Activated naive CD8-positive, alpha-beta T cell (primary cell): ENCODE results near the gene ZNG1A.
"Not testable (repeated sequence)": the region's sequence is repeated elsewhere in the genome, so short reads cannot be mapped to it uniquely, and the experiment has no call there.

Experiments
- H3K27ac Mint-ChIP-seq: one replicate; pipeline ENCODE4 v1.8.0; 2021; ENCODE audit warnings: mixed read lengths
- H3K27me3 Mint-ChIP-seq: one replicate; pipeline ENCODE4 v1.8.0; 2021; ENCODE audit warnings: mixed read lengths
- H3K36me3 Mint-ChIP-seq: one replicate; pipeline ENCODE4 v1.8.0; 2021; ENCODE audit warnings: mixed read lengths
- H3K4me1 Mint-ChIP-seq: one replicate; pipeline ENCODE4 v1.8.0; 2021; ENCODE audit warnings: low read depth, mixed read lengths
- H3K4me3 Mint-ChIP-seq: one replicate; pipeline ENCODE4 v1.8.0; 2021; ENCODE audit warnings: mild to moderate bottlenecking, mixed read lengths
- H3K9me3 Mint-ChIP-seq: one replicate; pipeline ENCODE4 v1.8.0; 2021; ENCODE audit warnings: low read depth, mixed read lengths

ZNG1A gene

DNA sequence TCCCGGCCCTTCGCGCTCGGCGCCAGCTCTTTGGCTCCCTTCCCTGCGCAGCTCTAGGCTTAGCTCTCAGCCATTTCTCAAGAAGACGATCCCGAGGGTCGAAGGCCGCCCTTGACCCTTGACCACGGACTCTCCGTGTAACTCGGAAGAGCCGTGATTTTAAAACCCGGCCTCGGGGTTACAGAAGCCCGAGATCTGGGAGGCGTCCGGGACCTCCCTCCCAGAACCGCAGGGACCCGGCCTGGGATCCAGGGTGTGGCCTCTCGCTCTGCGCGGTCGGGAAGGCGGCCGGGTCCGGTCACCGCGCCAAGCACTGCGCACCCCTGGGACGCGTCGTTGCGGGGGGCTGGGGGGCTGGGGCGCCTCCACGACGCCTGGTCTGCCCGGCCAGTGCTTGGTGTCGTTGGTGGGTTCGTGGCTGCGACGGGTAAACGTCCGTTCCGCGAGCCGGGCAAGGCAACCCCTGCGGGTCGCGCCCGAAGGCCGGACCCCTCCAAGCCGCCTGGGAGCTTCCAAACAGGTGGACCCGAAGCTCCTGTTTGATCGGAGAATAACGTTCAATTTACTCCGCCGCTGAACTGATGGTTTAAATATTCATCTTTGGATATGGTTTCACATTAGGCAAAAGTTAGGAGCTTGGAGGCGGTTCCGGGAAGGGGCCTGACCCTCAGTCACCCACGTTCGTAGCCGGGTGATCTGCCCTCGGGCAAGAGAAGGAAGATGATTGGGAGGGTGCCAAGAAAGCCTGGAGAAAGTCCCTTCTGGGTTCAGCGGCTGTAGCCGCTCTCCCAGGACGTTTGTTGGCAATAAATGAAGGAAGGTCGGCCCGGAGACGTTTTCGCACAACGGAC, 64.4 kb downstream of the ZNG1A start:
- peaks cover 30% of the 10 kb centered on the region for H3K27me3 Mint-ChIP-seq
- not testable (repeated sequence) for H3K36me3 Mint-ChIP-seq, H3K9me3 Mint-ChIP-seq
- peaks cover 24% of the 10 kb centered on the region for H3K4me1 Mint-ChIP-seq
- H3K27ac Mint-ChIP-seq, result peak overlapping the region; percentile 70
- H3K4me3 Mint-ChIP-seq, result peak overlapping the region; percentile 84

DNA sequence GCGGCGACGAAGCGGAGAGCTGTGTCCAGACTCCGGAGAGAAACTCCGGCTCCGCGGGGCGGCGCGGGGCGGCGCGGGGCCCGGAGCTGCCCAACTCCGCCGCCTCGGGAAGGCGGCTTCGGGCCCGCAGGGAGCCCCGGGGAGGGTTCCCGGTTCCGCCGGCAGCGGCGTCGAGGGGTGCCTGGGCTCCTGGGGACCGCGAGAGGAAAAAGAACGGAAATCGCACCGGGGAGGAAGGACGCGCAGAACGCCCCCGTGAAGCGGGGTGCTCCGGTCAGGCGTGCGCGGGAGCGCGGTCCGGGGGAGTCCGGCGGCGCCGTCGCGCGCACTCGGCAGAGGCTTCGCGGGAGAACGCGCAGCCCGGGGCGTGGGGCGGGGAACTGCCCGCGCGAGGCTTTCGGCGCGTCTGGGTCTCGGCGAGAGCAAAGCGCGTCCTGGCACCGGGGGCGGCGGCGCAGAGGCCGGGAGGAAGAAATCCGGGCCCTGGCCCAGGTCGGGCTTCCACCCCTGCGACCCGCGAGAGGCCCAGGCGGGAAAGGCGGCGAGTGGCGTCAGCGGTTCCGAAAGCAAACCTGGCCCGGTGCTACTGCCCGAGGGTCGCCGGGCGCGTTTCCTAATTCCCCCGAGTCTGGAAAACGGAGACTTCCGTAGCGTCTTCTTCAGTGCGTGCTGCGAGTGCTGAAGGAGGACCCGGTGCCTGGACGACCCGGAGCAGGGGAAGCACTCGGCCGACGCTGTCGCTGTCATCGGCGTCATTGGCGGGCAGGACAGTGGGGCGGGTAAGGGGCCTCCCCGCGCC, 65.2 kb downstream of the ZNG1A start:
- H3K4me1 Mint-ChIP-seq, result peaks cover 27% of the 10 kb centered on the region
- not testable (repeated sequence) for H3K9me3 Mint-ChIP-seq, H3K27ac Mint-ChIP-seq, H3K36me3 Mint-ChIP-seq
- peaks cover 31% of the 10 kb centered on the region for H3K27me3 Mint-ChIP-seq
- peak overlapping the region; percentile 68 for H3K4me3 Mint-ChIP-seq

DNA sequence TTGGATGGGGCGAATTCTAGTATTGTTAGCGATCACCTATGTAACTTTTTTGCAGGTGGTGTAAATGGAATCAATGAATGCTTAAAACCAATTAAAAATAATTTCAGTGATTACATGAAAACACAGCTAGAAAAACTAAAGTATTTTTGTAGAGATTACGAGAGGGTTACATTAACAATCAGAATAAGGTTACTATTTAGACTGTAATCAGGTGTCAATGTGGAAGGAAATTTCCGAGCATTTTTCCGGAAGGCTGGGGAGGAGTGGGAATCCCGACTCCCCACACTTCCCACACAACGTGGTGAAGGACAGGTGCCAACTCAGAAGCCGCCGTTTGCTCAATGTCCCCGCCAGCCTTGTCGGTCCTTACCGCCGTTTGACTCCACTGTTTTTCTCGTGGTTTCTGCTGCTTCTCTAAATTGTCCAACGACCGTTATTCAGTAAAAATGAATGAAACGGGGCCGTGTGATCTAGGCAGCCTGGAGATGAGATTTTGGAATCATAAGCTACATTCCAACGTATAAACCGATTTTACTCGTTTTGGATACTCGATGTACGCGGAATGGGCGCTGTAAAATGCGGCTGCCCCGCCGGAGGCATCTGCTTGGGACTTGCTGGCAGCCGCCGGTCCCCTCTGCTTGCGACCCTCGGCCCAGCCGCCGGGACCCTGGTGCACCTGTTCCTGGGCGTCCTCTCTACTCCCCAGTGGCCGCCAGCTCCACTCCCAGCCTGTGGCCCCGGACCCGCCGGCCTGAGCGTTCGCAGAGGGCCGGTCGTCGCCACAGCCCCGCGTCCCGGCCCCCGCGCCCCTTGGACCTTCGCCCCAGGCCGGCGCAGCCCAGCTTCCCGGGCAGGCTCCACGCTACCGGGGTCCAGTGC, 66.0 kb downstream of the ZNG1A start:
- H3K36me3 Mint-ChIP-seq, H3K9me3 Mint-ChIP-seq, H3K27ac Mint-ChIP-seq: not testable (repeated sequence)
- Mint-ChIP-seq H3K27me3 (peaks cover 26% of the 10 kb centered on the region), H3K4me3 (peak overlapping the region; percentile 55), H3K4me1 (peaks cover 22% of the 10 kb centered on the region)

DNA sequence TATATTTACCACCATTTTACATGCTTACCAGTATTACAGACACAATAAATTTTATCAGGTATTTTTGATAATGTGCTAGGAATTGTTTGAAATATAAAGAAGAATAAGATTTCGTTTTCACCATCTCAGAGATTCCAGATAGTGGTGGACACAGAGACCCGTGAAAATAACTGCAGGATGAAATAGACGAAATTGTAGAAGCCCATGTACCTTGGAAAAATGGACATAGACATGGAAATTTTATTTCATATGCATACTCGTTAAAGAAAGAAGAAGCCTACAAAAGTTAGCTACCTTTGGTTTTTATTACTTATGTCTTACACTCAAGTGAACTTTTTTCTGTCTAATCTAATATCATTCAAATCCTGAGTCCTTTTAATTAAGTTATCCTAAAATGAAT, 68.2 kb downstream of the ZNG1A start:
- H3K9me3 Mint-ChIP-seq, H3K36me3 Mint-ChIP-seq, H3K27ac Mint-ChIP-seq, H3K4me3 Mint-ChIP-seq: not testable (repeated sequence)
- H3K4me1 Mint-ChIP-seq, result peaks cover 13% of the 10 kb centered on the region
- H3K27me3 Mint-ChIP-seq, result peaks cover 26% of the 10 kb centered on the region

DNA sequence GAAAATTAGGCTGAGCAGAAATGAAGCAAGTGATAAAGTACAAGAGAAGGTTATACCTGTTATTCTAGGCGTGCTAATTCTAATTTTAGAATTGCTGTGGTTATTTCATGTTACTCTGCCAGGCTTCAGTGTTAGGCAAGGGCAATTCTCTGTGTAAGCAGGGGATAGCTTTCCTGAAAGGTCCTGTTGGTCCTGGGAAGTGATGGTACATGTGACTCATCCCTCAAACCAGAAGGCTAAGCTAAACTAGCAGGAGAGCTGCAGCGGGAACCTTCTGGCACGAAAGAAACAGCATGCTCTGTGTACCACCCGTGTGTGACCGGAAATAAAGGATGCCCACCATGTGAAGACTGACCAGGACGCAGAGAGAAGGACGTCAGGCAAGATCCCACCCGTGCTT, 69.3 kb downstream of the ZNG1A start:
- H3K9me3 Mint-ChIP-seq, H3K27ac Mint-ChIP-seq, H3K4me1 Mint-ChIP-seq, H3K4me3 Mint-ChIP-seq, H3K36me3 Mint-ChIP-seq: not testable (repeated sequence)
- peaks cover 20% of the 10 kb centered on the region for H3K27me3 Mint-ChIP-seq

DNA sequence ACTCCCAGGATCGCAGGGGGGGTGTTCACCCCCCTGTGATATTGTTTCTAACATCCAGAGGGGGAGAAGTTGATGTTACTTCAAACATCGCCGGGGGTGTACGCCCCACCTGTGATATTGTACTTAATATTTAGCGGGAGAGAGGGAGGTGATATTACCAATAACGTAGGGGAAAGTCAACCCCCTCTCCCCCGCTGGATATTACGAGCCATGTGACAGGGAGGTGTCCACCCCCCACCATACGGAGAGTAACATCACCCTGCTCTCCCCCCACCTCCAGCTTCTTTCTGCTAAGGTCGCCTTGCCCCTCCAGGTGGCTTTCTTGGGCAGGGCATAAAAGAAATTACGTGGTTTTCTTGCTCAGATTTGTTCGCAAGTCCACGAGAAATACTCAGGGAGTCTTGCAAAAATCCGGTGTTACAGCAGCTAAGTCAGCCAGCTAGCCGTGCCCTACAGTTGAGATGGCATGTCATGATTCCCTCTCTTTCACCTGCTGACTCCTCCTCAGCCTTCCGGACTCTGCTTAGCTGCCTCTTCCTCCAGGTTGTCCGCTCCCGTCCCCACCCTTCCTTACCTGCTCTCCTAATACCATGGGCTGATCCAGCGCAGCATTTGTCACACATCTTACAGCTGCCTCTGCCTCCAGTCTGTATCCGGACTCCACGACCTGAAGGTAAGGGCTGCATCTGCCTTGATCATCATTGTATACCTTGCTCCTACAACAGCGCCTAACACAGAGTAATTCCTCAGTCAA, 69.9 kb downstream of the ZNG1A start:
- not testable (repeated sequence) for H3K4me1 Mint-ChIP-seq, H3K27ac Mint-ChIP-seq, H3K9me3 Mint-ChIP-seq, H3K36me3 Mint-ChIP-seq, H3K4me3 Mint-ChIP-seq
- peaks cover 20% of the 10 kb centered on the region for H3K27me3 Mint-ChIP-seq

DNA sequence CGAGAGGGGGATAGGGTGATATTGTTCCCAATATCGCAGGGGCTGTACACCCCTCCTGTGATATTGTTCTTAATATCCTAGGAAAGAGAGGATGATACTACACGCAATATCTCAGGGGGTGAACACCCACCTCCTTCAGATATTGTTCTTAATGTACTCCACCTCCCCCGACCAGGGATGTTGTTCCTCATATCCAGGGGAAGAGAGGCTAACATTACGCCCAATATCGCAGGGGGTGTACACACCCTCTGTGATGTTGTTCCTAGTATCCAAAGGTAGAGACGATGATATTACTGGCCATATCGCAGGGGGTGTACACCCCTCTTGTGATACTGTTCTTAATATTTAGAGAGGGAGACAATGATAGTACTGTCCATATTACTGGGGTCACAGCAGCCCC, 72.9 kb downstream of the ZNG1A start:
- peaks cover 16% of the 10 kb centered on the region for H3K27me3 Mint-ChIP-seq
- not testable (repeated sequence) for H3K27ac Mint-ChIP-seq, H3K36me3 Mint-ChIP-seq, H3K4me1 Mint-ChIP-seq, H3K4me3 Mint-ChIP-seq, H3K9me3 Mint-ChIP-seq

DNA sequence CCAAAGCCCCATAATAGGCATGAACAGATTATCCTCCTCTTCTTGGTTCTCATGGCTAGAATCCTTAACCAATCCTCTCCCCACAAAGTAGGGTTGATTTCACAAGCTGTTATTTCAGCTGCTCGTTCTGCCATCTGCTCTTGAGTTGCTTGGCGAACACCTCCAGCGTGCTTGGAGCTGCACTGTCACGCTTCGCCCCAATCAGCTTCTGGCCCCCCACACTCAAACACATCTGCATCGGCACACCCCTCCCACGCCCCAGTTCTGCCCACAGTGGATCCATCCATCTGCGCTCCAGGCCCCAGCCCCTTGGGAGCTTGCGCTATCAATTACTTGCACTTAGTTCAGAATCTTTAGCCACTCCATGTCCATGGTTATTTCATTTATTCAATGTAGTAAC, 78.4 kb downstream of the ZNG1A start:
- not testable (repeated sequence) for H3K27me3 Mint-ChIP-seq, H3K9me3 Mint-ChIP-seq, H3K36me3 Mint-ChIP-seq, H3K4me1 Mint-ChIP-seq, H3K27ac Mint-ChIP-seq, H3K4me3 Mint-ChIP-seq

DNA sequence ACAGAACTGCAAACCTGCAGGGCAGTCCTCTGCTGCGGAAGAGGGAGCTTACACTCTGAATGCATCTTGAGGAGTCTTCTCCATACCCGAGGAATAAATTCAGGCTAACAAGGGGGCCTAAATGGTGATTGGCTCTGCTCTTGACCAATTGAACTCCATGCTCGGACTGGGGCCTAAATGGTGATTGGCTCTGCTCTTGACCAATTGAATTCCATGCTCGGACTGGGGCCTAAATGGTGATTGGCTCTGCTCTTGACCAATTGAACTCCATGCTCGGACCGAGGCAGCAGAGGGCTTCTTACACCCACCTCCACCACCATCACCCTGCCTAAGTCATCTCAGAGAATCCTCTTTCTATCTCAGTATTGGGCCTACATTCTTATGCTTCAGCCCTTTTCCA, 79.0 kb downstream of the ZNG1A start:
- H3K36me3 Mint-ChIP-seq, H3K4me1 Mint-ChIP-seq, H3K27ac Mint-ChIP-seq, H3K4me3 Mint-ChIP-seq, H3K9me3 Mint-ChIP-seq, H3K27me3 Mint-ChIP-seq: not testable (repeated sequence)

DNA sequence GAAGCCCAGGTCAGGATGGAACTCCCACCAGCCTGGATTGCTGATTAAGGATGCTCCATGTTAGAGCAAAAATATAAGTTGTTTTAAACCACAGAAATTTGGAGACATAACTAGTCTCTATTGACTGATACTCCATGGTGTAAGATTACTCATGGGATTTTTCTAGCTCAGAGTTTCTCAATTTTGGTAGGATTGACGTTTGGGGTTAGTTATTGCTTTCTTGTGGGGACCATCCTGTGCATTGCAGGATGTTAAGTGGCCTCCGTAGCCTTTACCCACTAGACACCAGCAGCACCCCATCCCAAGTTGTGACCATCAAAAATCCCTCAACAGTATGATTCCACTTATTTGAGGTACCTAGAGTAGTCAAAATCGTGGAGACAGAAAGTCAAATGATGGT, 80.1 kb downstream of the ZNG1A start:
- H3K4me1 Mint-ChIP-seq, H3K9me3 Mint-ChIP-seq, H3K4me3 Mint-ChIP-seq, H3K36me3 Mint-ChIP-seq, H3K27me3 Mint-ChIP-seq, H3K27ac Mint-ChIP-seq: not testable (repeated sequence)

DNA sequence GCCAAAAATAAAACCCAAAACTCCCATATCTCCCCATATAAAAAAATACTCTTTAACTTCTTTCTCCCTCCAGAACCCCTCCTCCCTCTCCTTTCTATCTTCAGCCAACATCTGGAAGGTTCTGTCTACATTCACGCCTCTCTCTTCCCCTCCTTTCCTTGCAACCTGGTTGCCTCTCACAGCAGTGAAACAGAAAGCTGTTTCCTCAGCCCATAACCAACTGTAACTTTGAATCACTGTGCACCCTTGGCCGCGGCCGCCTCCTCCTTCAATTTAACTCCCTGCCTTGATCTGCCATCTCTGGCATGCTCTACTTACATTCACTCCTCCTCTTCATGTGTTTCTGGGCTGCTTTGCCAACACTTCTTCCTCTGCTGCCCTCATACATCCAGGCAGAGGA, 83.9 kb downstream of the ZNG1A start:
- not testable (repeated sequence) for H3K9me3 Mint-ChIP-seq, H3K4me3 Mint-ChIP-seq, H3K4me1 Mint-ChIP-seq, H3K27me3 Mint-ChIP-seq, H3K27ac Mint-ChIP-seq, H3K36me3 Mint-ChIP-seq

DNA sequence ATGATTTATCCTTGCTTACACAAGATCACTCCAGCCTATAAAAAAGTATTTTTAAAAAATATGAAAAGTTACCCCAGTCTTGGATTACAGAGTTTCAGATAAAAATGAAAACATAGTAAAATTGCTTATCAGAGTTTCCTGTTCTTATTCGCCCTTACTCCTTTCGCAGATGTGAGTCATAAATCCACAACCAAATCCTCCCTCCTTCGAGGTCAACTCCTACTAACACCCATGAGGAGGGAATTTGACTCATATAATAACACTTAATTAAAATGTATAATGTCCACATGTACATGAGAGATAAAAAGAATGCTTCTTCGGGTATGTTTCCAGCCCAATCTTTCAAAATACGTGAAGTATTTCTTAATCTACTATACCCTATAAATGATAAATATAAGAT, 84.5 kb downstream of the ZNG1A start:
- not testable (repeated sequence) for H3K4me1 Mint-ChIP-seq, H3K27me3 Mint-ChIP-seq, H3K27ac Mint-ChIP-seq, H3K36me3 Mint-ChIP-seq, H3K9me3 Mint-ChIP-seq, H3K4me3 Mint-ChIP-seq

DNA sequence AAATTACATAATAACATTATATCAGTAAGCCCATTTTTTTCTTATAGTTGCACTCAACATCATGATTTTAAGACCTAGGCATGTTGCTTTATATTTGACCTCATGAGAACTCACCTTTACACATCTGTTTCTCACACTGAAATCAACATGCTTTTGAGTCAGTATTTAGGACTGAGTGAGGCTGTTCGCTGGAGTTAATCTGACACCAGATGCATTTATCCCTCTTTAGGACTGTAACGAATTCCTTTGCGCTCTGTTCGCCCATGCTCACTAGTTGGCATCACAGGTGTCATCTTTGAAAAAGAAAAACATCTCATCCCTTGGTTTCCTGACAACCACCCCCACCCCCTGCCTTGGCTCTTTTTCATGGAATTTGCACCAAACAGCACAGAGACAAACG, 84.9 kb downstream of the ZNG1A start:
- not testable (repeated sequence) for H3K4me1 Mint-ChIP-seq, H3K4me3 Mint-ChIP-seq, H3K27me3 Mint-ChIP-seq, H3K9me3 Mint-ChIP-seq, H3K27ac Mint-ChIP-seq, H3K36me3 Mint-ChIP-seq

DNA sequence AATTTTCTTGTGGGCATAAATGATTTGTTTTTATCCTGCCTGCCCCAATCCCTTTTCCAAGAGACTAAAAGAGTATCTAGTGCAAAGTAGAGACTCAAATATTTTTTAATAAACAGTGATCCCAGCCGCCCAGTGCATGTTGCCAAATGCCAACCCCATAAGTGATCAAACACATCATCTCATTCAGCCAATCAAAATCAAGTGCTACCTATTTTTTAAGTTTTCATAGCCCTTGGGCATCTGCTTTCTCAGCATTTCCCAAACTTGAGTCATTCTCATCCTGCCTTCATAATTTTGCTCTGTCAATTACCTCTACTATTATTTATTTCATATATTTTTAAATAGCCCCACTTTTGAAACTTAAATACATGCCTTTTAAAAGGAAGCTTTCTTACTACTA, 88.0 kb downstream of the ZNG1A start:
- H3K36me3 Mint-ChIP-seq, H3K9me3 Mint-ChIP-seq, H3K27ac Mint-ChIP-seq, H3K4me1 Mint-ChIP-seq, H3K27me3 Mint-ChIP-seq, H3K4me3 Mint-ChIP-seq: not testable (repeated sequence)
